Large intestine (tissue), 3 donors: ENCODE results near the gene CDH13. TPM values are rescaled to one million over a fixed set of nuclear protein-coding genes. Genes with fewer than 3 reads are reported as not detected.

Experiments
- DNase-seq, 2 donors: peaks; one replicate each; pipeline versions ENCODE4 v3.0.0 to v3.0.0-alpha.2; 2013
- H3K27ac ChIP-seq: one replicate; pipeline ENCODE4 v1.5.1; 2013; ENCODE audit warnings: low read length
- H3K27me3 ChIP-seq: 2 replicates; pipeline ENCODE4 v1.6.1; 2013; ENCODE audit warnings: low read length; ENCODE audit not compliant: control insufficient read depth, insufficient read depth
- H3K36me3 ChIP-seq: 2 replicates; pipeline ENCODE4 v1.6.1; 2013; ENCODE audit warnings: low read length; ENCODE audit not compliant: control insufficient read depth, insufficient read depth
- H3K4me1 ChIP-seq: one replicate; pipeline ENCODE4 v1.6.1; 2013; ENCODE audit warnings: low read length; ENCODE audit not compliant: control insufficient read depth, insufficient read depth
- H3K4me3 ChIP-seq: one replicate; pipeline ENCODE4 v1.5.1; 2013; ENCODE audit warnings: low read length
- H3K9me3 ChIP-seq: one replicate; pipeline ENCODE4 v1.6.1; 2013; ENCODE audit warnings: mild to moderate bottlenecking, low read depth, low read length, moderate library complexity; ENCODE audit not compliant: control insufficient read depth
- WGBS: methylation state at CpG from one replicate; pipeline ENCODE4 v1.1.5; 2013; ENCODE audit warnings: low lambda C conversion rate; ENCODE audit not compliant: insufficient coverage; 5-methylcytosine and 5-hydroxymethylcytosine counted together
- polyA plus RNA-seq: library from polyadenylated mRNA; unstranded; fragments of 120-200 nt; gene quantifications from one replicate; pipeline ENCODE4 v1.2.1, GENCODE V29; 2013

CDH13 gene
- polyA plus RNA-seq, 1 donor: 17.1 TPM

DNA sequence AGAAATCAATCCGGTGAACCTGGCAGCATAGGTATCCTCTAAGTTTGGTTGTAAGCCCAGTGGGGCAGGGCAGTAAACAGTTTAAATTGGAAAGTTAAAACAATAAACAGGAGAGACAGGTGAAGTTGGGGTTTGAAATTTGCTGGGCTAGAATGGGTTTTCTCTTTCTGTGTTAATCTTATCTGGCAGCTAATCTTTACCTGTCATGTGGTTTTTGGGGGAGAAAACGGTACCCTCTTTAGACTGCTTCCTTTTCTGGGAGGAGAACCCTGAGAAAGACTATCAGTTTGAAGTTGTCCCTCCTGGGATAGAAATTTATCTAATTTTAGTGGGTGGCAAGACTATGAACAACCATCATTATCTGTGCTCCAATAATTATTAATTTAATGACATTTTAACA is 24.0 kb downstream of the CDH13 start:
- no peak for DNase-seq
- H3K27ac ChIP-seq: no peak overlapping the region
- no peaks in the 10 kb centered on the region for H3K36me3 ChIP-seq
- no peaks in the 10 kb centered on the region for H3K27me3 ChIP-seq
- peaks cover 43% of the 10 kb centered on the region for H3K4me1 ChIP-seq
- WGBS: no CpG with 5 or more reads among the region's 2 CpGs
- no peak overlapping the region for H3K4me3 ChIP-seq
- H3K9me3 ChIP-seq: no peaks in the 10 kb centered on the region

DNA sequence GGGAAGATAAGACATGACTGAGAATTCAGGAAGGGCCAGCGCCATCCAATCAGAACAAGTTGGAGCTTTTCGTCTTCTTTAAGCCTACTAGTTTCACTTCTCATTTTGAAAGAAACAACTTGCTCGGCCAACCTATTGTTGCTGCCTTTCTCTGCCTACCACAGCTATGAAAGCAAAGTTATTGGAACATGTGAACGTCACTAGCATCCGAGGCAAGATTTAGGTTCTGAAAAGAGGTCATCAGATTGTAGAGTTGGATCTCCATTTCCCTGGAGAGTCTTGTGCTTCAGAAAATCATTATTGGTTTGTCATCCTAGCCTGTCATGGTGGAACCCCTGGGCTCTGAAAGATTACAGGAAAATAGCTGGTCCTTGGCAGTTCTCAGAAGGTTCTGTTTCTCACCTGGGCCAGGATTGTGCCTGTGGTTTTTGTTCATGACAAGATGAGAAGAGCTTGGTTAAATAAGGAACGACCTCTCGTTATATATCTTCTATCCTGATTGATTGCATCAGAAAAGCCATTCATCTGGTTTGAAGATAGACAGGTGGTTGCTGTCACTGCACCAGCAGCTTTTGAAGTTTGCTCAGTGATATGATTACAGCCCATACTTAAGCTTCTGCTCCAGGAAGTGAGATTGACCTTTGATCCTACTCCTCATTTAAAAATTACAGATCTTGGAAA is 25.3 kb downstream of the CDH13 start:
- no CpG with 5 or more reads among the region's 7 CpGs for WGBS
- H3K27ac ChIP-seq: peak overlapping the region; percentile 56
- H3K36me3 ChIP-seq: no peaks in the 10 kb centered on the region
- peak; percentile 81 to 94 for DNase-seq
- H3K4me3 ChIP-seq: no peak overlapping the region
- H3K27me3 ChIP-seq: no peaks in the 10 kb centered on the region
- peaks cover 43% of the 10 kb centered on the region for H3K4me1 ChIP-seq
- no peaks in the 10 kb centered on the region for H3K9me3 ChIP-seq

DNA sequence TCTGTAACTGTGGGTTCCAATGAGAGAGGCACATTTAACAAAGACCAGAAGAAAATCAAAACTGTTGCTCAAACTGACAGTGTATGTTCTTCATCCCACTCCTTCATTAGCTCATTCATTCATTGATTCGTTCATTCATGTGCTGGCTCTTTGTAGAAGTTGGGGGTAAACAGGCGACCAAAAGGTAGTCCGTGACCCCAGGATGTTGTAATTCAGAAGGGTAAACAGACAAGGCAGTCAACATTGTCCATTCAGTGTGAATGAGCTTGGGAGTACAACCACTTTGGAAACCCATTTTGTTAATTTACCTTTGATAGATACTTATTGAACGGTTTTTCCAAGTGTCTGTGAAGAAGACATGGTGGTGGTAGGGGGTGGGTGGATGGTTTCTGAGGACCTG is 26.1 kb downstream of the CDH13 start:
- Histone ChIP-seq H3K36me3 (no peaks in the 10 kb centered on the region), H3K27me3 (no peaks in the 10 kb centered on the region), H3K4me3 (no peak overlapping the region), H3K9me3 (no peaks in the 10 kb centered on the region), H3K27ac (peak overlapping the region; percentile 56), H3K4me1 (peaks cover 43% of the 10 kb centered on the region)
- WGBS: 83% methylated on average over 2 of the region's 4 CpGs
- no peak for DNase-seq

DNA sequence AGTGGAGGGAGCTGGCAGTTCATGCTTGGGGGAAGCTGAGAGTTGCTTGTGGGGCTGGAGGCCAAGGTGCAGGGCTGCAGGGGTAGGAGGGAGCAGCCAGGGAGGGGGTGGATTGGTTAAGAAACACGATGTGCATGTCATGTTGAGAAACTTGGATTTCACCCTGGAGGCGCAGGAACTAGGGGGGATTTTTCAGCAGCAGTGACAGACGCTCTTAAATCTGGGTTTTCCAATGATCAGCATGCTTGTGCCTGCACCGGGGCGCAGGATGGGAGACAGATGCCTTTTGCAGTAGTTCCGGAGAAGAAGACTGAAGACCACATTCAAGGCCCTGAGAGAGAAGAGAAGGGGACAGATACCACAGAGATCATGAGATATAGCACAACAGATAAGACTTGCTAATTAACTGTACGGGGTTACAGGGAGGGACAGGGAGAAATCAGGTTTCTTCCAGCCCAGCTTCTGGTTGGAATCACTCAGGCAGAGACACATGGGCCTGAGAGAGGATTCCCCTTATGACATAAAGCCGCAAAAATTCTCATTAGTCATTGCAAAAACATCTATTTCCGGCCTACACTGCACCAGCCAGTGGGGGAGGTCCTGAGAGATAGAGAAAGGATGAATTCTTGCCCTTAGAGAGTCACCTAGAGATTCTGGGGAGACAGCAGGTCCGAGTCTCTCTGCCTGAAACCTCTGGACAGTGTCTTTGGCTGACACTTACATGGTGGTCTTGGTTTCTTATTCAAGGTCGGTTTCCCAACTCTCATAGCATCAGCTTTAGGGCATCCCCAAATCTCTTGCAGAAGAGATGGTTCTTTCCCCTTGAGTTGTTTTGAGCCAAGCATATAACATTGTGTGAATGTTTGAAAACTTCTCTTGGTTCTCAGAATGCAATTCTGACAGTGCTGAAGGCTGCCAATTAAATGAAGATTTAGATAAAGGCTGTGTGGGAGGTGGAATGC is 27.1 kb downstream of the CDH13 start:
- 60% methylated on average over 1 of the region's 11 CpGs for WGBS
- Histone ChIP-seq H3K9me3 (no peaks in the 10 kb centered on the region), H3K4me1 (peaks cover 43% of the 10 kb centered on the region), H3K4me3 (no peak overlapping the region), H3K27ac (peak overlapping the region; percentile 13), H3K36me3 (no peaks in the 10 kb centered on the region), H3K27me3 (no peaks in the 10 kb centered on the region)
- DNase-seq: peak; percentile 40 to 71

DNA sequence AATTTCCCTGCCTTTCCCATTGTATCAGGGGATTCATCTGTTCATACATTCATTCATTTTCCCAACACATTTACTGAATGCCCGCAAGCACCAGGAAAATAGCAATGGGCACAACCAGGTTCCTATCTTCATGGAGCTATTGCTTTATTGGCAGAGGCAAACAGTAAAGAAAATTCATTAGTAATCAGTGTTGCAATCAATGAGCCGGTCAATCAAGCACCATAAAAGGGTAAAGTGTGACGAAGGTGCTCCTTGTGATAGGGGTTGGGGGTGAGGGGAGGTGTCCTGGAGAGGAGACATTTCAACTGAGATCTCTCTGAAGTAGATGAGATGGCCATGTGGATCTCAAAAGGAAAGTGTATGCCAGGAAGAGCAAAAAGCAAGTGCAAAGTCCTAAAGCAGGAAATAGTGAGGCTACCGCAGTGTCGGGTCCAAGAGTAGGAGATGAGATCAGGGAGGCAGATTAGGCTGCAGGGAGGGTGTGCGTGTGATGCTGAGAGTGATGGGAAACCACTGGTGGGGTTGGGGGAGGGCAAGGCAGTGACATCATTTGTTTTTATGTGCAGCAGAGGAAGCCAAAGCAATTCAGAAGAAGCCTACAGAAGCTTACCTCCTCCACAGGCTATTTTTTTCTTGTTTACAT is 28.4 kb downstream of the CDH13 start:
- Histone ChIP-seq H3K27me3 (no peaks in the 10 kb centered on the region), H3K4me1 (peaks cover 43% of the 10 kb centered on the region), H3K4me3 (no peak overlapping the region), H3K9me3 (no peaks in the 10 kb centered on the region), H3K36me3 (no peaks in the 10 kb centered on the region), H3K27ac (no peak overlapping the region)
- no CpG with 5 or more reads among the region's 6 CpGs for WGBS
- DNase-seq: peak; percentile 62 to 74

DNA sequence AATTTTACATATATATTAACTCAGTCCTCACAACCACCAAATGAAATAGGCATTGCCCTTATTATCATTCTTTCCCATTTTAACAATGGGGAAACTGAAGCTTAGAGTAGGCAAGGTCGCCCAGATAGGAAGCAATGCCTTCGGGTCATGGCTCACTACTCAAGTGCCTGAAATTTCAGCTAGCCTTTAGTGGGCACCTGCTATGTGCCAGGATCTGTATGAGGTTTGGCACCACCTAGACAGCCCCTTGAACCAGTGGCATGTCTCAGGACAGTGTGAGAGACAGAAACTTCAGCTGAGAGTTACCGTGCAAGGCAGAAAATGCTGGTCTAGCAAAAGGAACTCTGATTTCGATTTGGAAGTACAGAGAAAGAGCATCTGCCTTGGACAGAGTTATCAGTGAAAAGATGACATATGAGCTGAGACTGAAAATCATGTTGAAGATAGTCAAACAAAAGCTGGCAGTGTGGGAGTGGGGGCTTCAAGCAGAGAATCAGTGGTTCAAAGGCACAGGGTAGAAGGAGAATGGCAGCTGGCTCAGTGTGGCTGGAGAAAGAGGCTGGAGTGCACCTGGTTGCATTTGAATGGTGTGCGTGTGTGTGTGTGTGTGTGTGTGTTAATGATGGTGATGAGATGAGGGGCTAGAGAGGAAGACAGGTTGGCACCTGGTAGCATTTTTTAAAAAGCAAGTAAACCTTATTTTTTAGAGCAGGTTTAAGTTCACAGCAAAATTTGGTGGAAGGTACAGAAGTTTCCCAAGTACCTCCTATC is 29.1 kb downstream of the CDH13 start:
- H3K27ac ChIP-seq: no peak overlapping the region
- no peak for DNase-seq
- no peaks in the 10 kb centered on the region for H3K36me3 ChIP-seq
- H3K9me3 ChIP-seq: no peaks in the 10 kb centered on the region
- no peaks in the 10 kb centered on the region for H3K27me3 ChIP-seq
- WGBS: no CpG with 5 or more reads among the region's 5 CpGs
- H3K4me3 ChIP-seq: no peak overlapping the region
- peaks cover 43% of the 10 kb centered on the region for H3K4me1 ChIP-seq

DNA sequence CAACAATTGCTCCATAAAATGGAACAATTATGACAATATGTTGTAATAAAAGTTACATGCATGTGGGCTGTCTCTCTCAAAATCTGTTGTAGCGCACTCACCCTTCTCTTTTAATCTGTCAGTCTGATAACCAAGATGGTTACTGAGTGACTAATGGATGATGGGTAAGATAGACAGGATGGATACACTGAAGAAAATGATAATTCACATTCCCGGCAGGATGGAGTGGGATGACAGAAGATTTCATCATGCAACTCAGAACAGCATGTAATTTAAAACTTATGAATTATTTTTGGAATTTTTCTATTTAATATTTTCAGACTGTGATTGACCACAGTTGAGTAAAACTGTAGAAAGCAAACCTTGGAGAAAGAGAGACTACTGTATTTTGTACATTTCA is 30.5 kb downstream of the CDH13 start:
- Histone ChIP-seq H3K27me3 (no peaks in the 10 kb centered on the region), H3K27ac (no peak overlapping the region), H3K9me3 (no peaks in the 10 kb centered on the region), H3K36me3 (no peaks in the 10 kb centered on the region), H3K4me3 (no peak overlapping the region), H3K4me1 (peaks cover 34% of the 10 kb centered on the region)
- DNase-seq: no peak
- 80% methylated on average over 1 of the region's 2 CpGs for WGBS

DNA sequence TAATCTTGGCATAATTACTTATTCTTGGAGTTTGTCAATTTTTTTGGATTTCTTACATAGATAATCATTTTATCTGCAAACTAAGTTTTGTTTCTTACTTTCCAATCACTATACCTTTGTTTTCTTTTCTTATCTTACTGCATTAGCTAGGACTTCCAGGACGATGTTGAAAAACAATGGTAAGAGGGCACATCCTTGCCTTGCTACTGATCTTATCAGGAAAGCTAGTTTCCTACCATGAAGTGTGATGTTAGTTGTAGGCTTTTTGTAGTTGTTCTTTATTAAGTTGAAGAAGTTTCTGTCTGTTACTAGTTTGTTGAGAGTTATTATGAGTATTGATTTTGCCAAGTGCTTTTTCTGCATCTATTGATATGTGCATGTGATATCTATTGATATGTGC is 31.0 kb downstream of the CDH13 start:
- Histone ChIP-seq H3K9me3 (no peaks in the 10 kb centered on the region), H3K4me1 (peaks cover 30% of the 10 kb centered on the region), H3K4me3 (no peak overlapping the region), H3K36me3 (no peaks in the 10 kb centered on the region), H3K27me3 (no peaks in the 10 kb centered on the region), H3K27ac (no peak overlapping the region)
- WGBS: 50% methylated on average over 1 of the region's 1 CpG
- no peak for DNase-seq

DNA sequence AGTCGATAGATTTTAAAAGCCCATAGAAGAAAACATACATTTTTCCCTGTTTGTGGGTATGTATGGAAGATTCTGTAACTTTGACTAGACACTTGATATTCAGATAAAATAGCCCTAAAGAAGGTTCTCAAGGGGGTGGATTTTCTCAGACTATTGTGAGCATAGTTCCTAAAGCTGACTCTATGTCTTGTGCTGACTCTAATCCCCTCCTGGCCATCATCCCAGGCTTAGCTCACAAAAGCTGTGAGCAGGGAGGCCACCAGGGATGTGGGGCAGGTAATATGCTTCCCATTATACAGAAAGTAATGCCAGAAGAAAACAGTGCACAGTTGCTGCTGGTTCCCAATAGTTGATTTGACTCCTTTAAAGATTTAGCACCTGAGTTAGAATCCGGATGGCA is 32.0 kb downstream of the CDH13 start:
- no peak overlapping the region for H3K4me3 ChIP-seq
- no peaks in the 10 kb centered on the region for H3K27me3 ChIP-seq
- peaks cover 20% of the 10 kb centered on the region for H3K4me1 ChIP-seq
- WGBS: no CpG with 5 or more reads among the region's 2 CpGs
- DNase-seq: no peak
- H3K36me3 ChIP-seq: no peaks in the 10 kb centered on the region
- no peaks in the 10 kb centered on the region for H3K9me3 ChIP-seq
- no peak overlapping the region for H3K27ac ChIP-seq
